Astrocyte of the cerebellum (primary cell): ENCODE data around the gene SLC13A4.

Experiments used
- DNase-seq: peaks from one replicate; pipeline ENCODE4 v3.0.0-alpha.2; 2011; ENCODE audit warnings: low read depth
- H3K4me3 ChIP-seq: 2 replicates; pipeline ENCODE4 v1.5.1; 2011; ENCODE audit warnings: mild to moderate bottlenecking, low read depth, low read length, moderate library complexity
- CTCF ChIP-seq: IDR thresholded peaks from 2 replicates; pipeline ENCODE4 v1.5.1; 2012; ENCODE audit warnings: low read length, low read depth, moderate library complexity, mild to moderate bottlenecking; ENCODE audit errors: missing control alignments
- in situ Hi-C: cut with HindIII; loops from 2 replicates; pipeline ENCODE4 v1.10.0; 2017; ENCODE audit warnings: low sequenced_read_pairs

SLC13A4 gene

GRCh38 chr7:135721198-135721820 is 6.7 kb downstream of the SLC13A4 start:
- DNase-seq: no peak
- H3K4me3 ChIP-seq: no peak overlapping the region
- in situ Hi-C loops: loop anchor here (5.0 kb wide), 1 partner anchor 71 kb away; no protein-coding TSS in a partner anchor
- TF ChIP-seq CTCF: no peak

- in situ Hi-C loops: loop anchor here (5.0 kb wide), 1 partner anchor 73 kb away; no protein-coding TSS in a partner anchor
- no peak for DNase-seq
- no peak for TF ChIP-seq CTCF
- H3K4me3 ChIP-seq: no peak overlapping the region
Measured at GRCh38 chr7:135719688-135720087, 8.3 kb downstream of the SLC13A4 start.

GRCh38 chr7:135718794-135719437 is 9.1 kb downstream of the SLC13A4 start:
- DNase-seq: no peak
- TF ChIP-seq CTCF: no peak
- in situ Hi-C loops: no loop called here
- no peak overlapping the region for H3K4me3 ChIP-seq

GRCh38 chr7:135718219-135718618 is 9.8 kb downstream of the SLC13A4 start:
- in situ Hi-C loops: no loop called here
- H3K4me3 ChIP-seq: no peak overlapping the region
- no peak for DNase-seq
- TF ChIP-seq CTCF: no peak

GRCh38 chr7:135717693-135718092 is 10.3 kb downstream of the SLC13A4 start:
- H3K4me3 ChIP-seq: no peak overlapping the region
- DNase-seq: no peak
- in situ Hi-C loops: no loop called here
- TF ChIP-seq CTCF: no peak

GRCh38 chr7:135716677-135717238 is 11.2 kb downstream of the SLC13A4 start:
- in situ Hi-C loops: no loop called here

More at GRCh38 chr7:135716677-135717238, 11.2 kb downstream of the SLC13A4 start:
- H3K4me3 ChIP-seq: no peak overlapping the region
- no peak for TF ChIP-seq CTCF
- peak; percentile 96 for DNase-seq
